NCI-H2196 treated with DMSO at 0.1 percent for 48 hours (cell line): ENCODE data around the gene SLC43A1.
A peak's percentile ranks its signal among the peaks of the same experiment; 100 is the strongest.
"Not testable (repeated sequence)": the region's sequence is repeated elsewhere in the genome, so short reads cannot be mapped to it uniquely, and the experiment has no call there.

Experiments used
- DNase-seq: peaks from one replicate; lab custom pipeline; 2025; ENCODE audit not compliant: unreplicated experiment; lab: John Stamatoyannopoulos, UW

SLC43A1 gene

GRCh38 chr11:57515332-57516060 lies at the start of gene SLC43A1:
SLC43A1 (minus strand) TSS chr11:57515702; CDS start chr11:57514111, 1,591 bp downstream.
- DNase-seq: no peak

GRCh38 chr11:57562596-57562995 lies 47.1 kb upstream of the SLC43A1 start:
- no peak for DNase-seq

- DNase-seq: no peak
Observed at GRCh38 chr11:57560146-57560545, 44.6 kb upstream of the SLC43A1 start.

GRCh38 chr11:57556041-57556440 lies 40.5 kb upstream of the SLC43A1 start:
- no peak for DNase-seq

GRCh38 chr11:57555393-57555792 lies 39.9 kb upstream of the SLC43A1 start:
- no peak for DNase-seq

- DNase-seq: no peak
Observed at GRCh38 chr11:57552479-57552878, 37.0 kb upstream of the SLC43A1 start.

GRCh38 chr11:57551941-57552340 lies 36.4 kb upstream of the SLC43A1 start:
- no peak for DNase-seq

GRCh38 chr11:57549983-57550382 lies 34.5 kb upstream of the SLC43A1 start:
- no peak for DNase-seq

GRCh38 chr11:57547854-57548377 lies 32.4 kb upstream of the SLC43A1 start:
- DNase-seq: no peak

GRCh38 chr11:57546869-57547475 lies 31.5 kb upstream of the SLC43A1 start:
- DNase-seq: no peak

- DNase-seq: no peak
Observed at GRCh38 chr11:57546451-57546850, 30.9 kb upstream of the SLC43A1 start.

GRCh38 chr11:57545883-57546282 lies 30.4 kb upstream of the SLC43A1 start:
- no peak for DNase-seq

GRCh38 chr11:57544566-57544965 lies 29.1 kb upstream of the SLC43A1 start:
- DNase-seq: no peak

- no peak for DNase-seq
Observed at GRCh38 chr11:57543593-57543992, 28.1 kb upstream of the SLC43A1 start.

- DNase-seq: no peak
Observed at GRCh38 chr11:57542582-57542981, 27.1 kb upstream of the SLC43A1 start.

GRCh38 chr11:57541169-57541568 lies 25.7 kb upstream of the SLC43A1 start:
- DNase-seq: no peak

GRCh38 chr11:57539342-57539741 lies 23.8 kb upstream of the SLC43A1 start:
- no peak for DNase-seq

- DNase-seq: no peak
Observed at GRCh38 chr11:57536947-57537619, 21.6 kb upstream of the SLC43A1 start, which contains the start of gene SMTNL1. SMTNL1 (plus strand) TSS chr11:57537595; CDS start chr11:57542643, 5,048 bp downstream.

- not testable (repeated sequence) for DNase-seq
Observed at GRCh38 chr11:57534449-57534848, 18.9 kb upstream of the SLC43A1 start.

- DNase-seq: peak; percentile 98
Observed at GRCh38 chr11:57530596-57531507, 15.3 kb upstream of the SLC43A1 start, which contains the start of gene TIMM10. TIMM10 (minus strand) TSS chr11:57530754; CDS start chr11:57530189, 565 bp downstream.

- DNase-seq: no peak
Observed at GRCh38 chr11:57530215-57530595, 14.7 kb upstream of the SLC43A1 start.
